Transverse colon (tissue), 3 donors: ENCODE data around the gene DCST2.

Experiments
- CTCF ChIP-seq, 5 experiments: fragments of 200-600 bp in 3 of 5; fragments of 450-650 bp in 2 of 5; sonication (generic) in 3 of 5; IDR thresholded peaks; 1 replicate in 2 of 5; 2 replicates in 3 of 5; pipeline ENCODE4 v1.5.1; 2016 to 2017; ENCODE audit warnings: antibody characterized with exemption in 5 of 5, inconsistent platforms in 3 of 5, mild to moderate bottlenecking in 2 of 5, moderate library complexity in 1 of 5
- POLR2A ChIP-seq: fragments of 450-650 bp; IDR thresholded peaks from one replicate; pipeline ENCODE4 v1.6.1; 2016; ENCODE audit warnings: antibody characterized with exemption, mild to moderate bottlenecking, moderate library complexity

GRCh38 chr1:155033524-155033923 lies at the start of gene DCST2, which contains the start of gene DCST1:
- TF ChIP-seq POLR2A: no peak
- TF ChIP-seq CTCF (IDR thresholded peaks at IDR 0.05): no peak
